GM19324 (cell line): ENCODE results near the gene VSIG10L.

Experiments used
- ATAC-seq: cut with Tn5 transposase; IDR thresholded peaks from one replicate; pipeline ENCODE4 v1.9.1; 2021; ENCODE audit warnings: mild to moderate bottlenecking, moderate library complexity; ENCODE audit not compliant: unreplicated experiment, low FRiP score

VSIG10L gene

GRCh38 chr19:51319649-51320279 is 22.2 kb downstream of the VSIG10L start:
- no peak for ATAC-seq

DNA sequence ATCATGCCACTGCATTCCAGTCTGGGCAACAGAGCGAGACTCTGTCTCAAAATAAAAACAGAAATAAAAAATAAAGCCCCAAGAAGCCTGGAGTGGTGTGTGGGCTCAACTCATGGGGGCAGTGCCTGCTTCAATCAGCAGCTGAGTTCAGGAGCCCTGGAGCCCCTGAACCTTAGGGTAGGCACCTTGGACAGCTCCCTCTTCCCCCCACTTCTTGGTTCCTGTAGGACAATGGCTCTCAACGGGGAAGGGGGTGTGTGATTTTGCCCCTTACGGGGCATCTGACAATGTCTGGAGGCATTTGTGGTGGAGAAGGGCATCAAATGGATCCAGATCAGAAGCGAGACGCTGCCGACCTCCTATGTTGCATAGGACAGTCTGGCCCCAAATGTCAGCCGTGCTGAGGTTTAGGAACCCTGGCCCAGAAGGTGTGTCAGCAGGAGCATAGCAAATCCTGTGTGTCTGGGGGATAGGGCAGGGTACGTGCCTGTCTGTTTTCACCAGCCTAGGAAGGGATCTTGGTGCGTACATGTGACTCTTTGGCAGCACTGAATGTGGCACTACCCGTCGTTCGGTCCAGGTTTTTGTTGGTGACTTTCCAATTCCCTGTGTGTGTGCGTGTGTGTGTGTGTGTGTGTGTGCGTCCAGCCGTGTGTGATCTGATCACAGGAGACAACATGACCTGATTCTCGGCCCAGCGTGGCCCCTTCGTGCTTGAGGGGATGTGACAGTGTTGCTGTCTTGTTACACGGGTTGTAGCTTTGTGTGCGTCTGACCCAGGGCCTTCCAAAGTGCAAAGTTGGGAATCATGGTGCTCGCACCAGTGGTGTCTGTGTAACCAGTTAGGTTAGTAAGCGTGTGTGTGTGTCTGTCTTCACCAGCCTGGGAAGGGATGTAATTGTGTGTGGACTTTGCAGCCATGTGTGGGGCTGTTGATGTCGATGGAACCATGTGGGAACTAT is 23.0 kb downstream of the VSIG10L start:
- no peak for ATAC-seq

GRCh38 chr19:51317968-51318367 is 24.0 kb downstream of the VSIG10L start:
- ATAC-seq = no peak

DNA sequence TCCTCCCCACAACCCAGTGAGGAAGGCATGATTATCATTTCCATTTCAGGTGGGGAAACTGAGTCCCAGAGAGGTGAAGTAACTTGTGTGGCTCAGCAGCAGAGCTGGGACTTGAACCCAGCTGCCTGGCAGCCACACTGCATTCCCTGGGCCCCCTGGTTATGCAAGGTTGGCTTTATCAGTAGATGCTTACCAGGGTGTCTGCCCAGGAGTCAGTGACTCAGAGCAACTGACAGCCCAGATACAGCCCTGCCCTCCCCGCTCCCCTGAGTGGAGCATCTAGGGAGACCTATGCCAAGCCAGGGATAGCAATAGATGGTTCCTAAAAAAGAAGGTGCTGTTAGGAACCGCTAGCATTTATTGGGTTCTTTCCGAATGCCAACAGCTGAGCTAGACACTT is 24.6 kb downstream of the VSIG10L start:
- no peak for ATAC-seq

- ATAC-seq = no peak
Measured at GRCh38 chr19:51316688-51317087, 25.3 kb downstream of the VSIG10L start.

- ATAC-seq = no peak
Measured at GRCh38 chr19:51311351-51312257, 30.3 kb downstream of the VSIG10L start, which contains the start of gene IGLON5. Gene IGLON5 (plus strand): TSS chr19:51311644. CDS start chr19:51311848, 204 bp downstream.

DNA sequence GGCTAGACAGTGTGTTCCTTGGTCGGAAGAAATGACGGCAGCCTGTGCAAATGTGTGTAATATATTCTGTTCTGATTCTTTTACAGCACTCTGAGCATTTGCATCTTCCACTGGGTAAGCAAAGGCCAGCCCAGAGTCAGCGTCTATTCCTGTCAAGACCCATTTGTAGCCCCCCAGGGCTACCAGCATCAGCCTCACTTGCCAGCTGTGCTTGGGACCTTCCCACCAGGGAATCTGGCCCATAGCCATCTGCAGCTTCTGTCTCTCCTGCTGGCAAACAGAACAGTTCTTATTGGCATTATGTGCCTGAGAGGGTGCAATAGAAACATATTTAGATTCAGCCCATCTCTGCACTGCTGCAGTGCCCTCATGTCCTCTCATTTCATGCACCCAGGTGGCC is 36.5 kb downstream of the VSIG10L start:
- no peak for ATAC-seq

DNA sequence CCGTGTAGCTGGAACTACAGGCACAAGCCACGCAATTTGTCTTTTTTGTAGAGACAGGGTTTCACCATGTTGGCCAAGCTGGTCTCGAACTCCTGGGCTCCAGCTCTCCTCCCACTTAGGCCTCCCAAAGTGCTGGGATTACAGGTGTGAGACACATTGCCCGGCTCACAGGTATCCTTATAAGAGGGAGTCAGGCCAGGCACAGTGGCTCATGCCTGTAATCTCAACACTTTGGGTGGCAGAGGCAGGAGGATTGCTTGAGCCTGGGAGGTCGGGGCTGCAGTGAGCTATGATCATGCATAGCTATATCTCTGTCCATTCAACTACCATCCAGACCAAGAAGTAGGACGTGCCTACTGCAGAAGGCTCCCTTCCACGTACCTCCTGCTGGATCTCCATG is 40.7 kb downstream of the VSIG10L start:
- ATAC-seq = no peak

GRCh38 chr19:51297406-51297805 is 44.5 kb downstream of the VSIG10L start:
- no peak for ATAC-seq

- ATAC-seq = no peak
Measured at GRCh38 chr19:51296336-51297093, 45.4 kb downstream of the VSIG10L start.

DNA sequence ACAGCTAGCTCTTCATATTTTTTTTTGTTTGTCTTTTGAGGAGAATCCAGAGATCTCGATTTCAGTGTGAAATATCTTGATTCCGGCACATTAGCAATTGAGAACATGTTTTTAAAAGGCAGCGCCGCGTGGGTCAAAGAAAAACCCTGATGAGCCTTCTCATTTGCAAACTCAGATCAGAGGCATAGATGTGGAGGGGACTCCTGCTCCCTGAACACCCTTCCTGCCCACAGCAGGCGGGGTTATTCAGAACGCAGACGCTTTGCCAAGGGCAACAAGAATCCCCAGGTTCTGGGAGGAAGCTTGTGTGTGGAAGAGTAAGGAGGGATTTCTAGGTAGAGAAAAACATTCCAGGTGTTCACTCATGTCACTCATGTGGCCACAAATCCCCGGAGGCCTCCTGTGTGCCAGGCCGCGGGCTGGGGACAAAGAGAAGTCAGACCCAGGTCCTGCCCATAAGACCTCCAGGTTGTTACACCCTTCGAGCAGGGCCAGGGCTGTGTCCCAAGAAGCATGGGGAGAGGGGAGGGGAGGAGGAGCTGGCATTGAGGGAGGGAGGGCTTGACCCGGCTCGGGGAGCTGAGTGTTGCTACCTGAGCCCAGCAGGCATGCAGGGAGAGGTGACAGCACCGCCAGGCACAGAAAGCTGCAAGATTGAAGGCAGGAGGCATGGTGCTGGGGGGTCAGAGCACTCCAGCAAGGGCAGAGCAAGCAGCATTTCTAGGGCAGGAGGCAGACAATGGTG is 46.4 kb downstream of the VSIG10L start:
- no peak for ATAC-seq

GRCh38 chr19:51294977-51295375 is 47.0 kb downstream of the VSIG10L start:
- no peak for ATAC-seq

DNA sequence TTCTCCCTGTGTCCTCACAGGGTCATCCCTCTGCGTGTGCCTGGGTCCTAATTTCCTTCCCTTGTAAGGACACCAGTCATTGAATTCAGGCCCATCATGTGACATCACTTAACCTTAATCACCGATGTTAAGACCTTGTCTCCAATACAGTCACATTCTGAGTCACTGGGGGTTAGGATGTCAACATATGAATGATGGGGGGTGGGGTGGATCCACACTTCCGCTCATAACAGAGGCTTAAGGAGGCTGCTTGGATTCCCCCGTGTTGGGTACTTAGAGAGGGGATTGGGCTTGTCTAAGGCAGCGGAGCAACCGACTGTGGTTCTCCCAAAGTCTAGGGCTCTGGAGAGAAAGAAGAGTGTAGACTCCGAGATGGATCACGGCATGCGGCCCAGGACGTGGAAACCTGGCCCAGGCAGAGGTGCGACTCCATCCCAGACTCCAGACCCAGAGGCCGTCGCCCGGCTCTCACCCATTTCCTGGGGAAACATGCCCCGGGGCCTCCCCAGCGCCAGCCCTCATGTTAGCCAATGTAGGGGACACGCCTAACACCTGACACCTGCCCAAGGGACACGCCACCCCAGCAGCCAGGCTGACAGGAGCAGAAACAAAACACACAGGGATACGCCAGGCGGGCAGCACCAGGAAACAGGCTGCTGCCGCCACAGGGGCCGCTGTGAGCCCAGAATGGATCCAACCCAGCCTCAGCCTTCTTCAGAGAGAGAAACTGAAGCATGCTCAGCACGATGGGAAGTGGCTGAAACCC is 47.5 kb downstream of the VSIG10L start:
- no peak for ATAC-seq

- no peak for ATAC-seq
Measured at GRCh38 chr19:51293571-51294210, 48.2 kb downstream of the VSIG10L start.

GRCh38 chr19:51292971-51293370 is 49.0 kb downstream of the VSIG10L start:
- ATAC-seq = no peak

- no peak for ATAC-seq
Measured at GRCh38 chr19:51289635-51290034, 52.3 kb downstream of the VSIG10L start.

DNA sequence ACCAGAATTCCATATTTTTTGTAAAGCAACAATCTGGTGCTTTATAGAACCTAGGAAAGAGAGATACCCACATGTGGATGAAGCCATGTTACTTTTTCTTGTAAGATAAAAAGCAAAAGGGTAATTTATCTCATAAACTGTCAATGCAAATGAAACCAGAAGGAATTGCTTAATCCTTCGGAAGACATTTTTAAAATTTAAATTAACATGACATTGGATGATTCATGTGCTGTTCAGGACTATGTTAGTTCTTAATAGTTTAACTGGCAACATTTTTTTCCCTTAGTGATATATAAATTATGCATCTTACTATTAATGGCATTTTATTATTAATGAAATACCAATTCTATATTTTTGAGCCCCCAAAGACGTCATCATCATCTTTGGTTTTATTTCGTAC is 56.3 kb downstream of the VSIG10L start:
- no peak for ATAC-seq

DNA sequence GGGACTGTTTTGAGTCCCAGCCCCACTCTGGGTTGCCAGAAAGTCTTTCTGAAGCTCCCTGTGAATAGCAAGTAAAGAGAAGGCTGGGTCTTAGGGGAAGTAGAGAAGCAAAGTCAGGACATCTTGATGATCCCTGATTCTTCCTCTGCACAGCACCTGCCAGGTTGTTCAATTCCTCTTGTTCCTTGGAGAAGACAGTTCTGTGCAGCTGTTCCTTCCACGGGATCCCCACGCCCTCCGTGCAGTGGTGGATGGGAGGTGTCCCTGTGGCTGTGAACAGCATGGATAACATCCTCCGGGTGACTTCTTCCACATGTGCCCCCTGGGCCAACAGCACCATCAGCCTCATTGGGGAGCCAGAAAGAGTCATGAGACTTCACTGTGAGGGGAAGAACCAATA is 59.6 kb downstream of the VSIG10L start:
- ATAC-seq = no peak
